Stimulated activated CD4-positive, alpha-beta T cell treated with anti-CD3 and anti-CD28 coated beads, Interleukin-2, amount 100 ng/mL, for 48 hours (primary cell): ENCODE measurements around the gene TMEM38B.
"Not testable (repeated sequence)": the region's sequence is repeated elsewhere in the genome, so short reads cannot be mapped to it uniquely, and the experiment has no call there.

Experiments used
- DNase-seq, 2 donors: peaks; one replicate each; pipeline ENCODE4 v3.0.0-alpha.2; 2020

The TMEM38B gene

GRCh38 chr9:105728230-105728629, 33.9 kb downstream of the TMEM38B start:
- not testable (repeated sequence) for DNase-seq

GRCh38 chr9:105731420-105731819, 37.1 kb downstream of the TMEM38B start:
- DNase-seq: not testable (repeated sequence)

- no peak for DNase-seq
Measured at GRCh38 chr9:105735366-105735765, 41.0 kb downstream of the TMEM38B start.

GRCh38 chr9:105737205-105737604, 42.9 kb downstream of the TMEM38B start:
- DNase-seq: no peak

GRCh38 chr9:105742088-105742487, 47.7 kb downstream of the TMEM38B start:
- no peak for DNase-seq

- DNase-seq: not testable (repeated sequence)
Measured at GRCh38 chr9:105747325-105747724, 53.0 kb downstream of the TMEM38B start.

GRCh38 chr9:105751761-105752160, 57.4 kb downstream of the TMEM38B start:
- DNase-seq: no peak

GRCh38 chr9:105757496-105758251, 63.3 kb downstream of the TMEM38B start:
- DNase-seq: no peak

- no peak for DNase-seq
Measured at GRCh38 chr9:105760053-105760452, 65.7 kb downstream of the TMEM38B start.

- not testable (repeated sequence) for DNase-seq
Measured at GRCh38 chr9:105782561-105783494, 88.5 kb downstream of the TMEM38B start.

- not testable (repeated sequence) for DNase-seq
Measured at GRCh38 chr9:105783495-105783872, 89.1 kb downstream of the TMEM38B start.

GRCh38 chr9:105786796-105787195, 92.5 kb downstream of the TMEM38B start:
- not testable (repeated sequence) for DNase-seq

- DNase-seq: no peak
Measured at GRCh38 chr9:105816202-105816744, 121.9 kb downstream of the TMEM38B start.

GRCh38 chr9:105816981-105817380, 122.6 kb downstream of the TMEM38B start:
- DNase-seq: no peak

- DNase-seq: no peak
Measured at GRCh38 chr9:105818903-105819302, 124.6 kb downstream of the TMEM38B start.

- no peak for DNase-seq
Measured at GRCh38 chr9:105822814-105823213, 128.5 kb downstream of the TMEM38B start.
